HEK293 (cell line): Measurements from ENCODE around the gene LENEP.

Source experiments
- CTCF ChIA-PET: fragments of 350-600 bp; formaldehyde crosslinking; extraction: SDS; loops from one replicate; lab custom pipeline; 2021; ENCODE audit warnings: antibody characterized with exemption; lab: Yijun Ruan, JAX
- POLR2A ChIA-PET: fragments of 300-600 bp; formaldehyde crosslinking; extraction: SDS; loops from one replicate; lab custom pipeline; 2020; ENCODE audit warnings: antibody characterized with exemption, inconsistent platforms; lab: Yijun Ruan, JAX
- H3K27ac ChIP-seq: fragments of 200-500 bp; sonication (Bioruptor generic); 2 replicates; pipeline ENCODE4 v1.5.1; 2014; ENCODE audit warnings: low read depth, low read length, control low read depth, inconsistent platforms; ENCODE audit errors: extremely low read depth
- H3K36me3 ChIP-seq, 2 experiments: fragments of 200-500 bp in 1 of 2; sonication (Bioruptor generic) in 1 of 2; 1 replicate in 1 of 2; 2 replicates in 1 of 2; pipeline ENCODE4 v1.5.1; 2014 to 2017; ENCODE audit warnings: inconsistent platforms in 2 of 2, low read length in 2 of 2; ENCODE audit not compliant: control insufficient read depth in 2 of 2, insufficient read depth in 1 of 2
- H3K4me1 ChIP-seq: fragments of 200-500 bp; sonication (Bioruptor generic); 2 replicates; pipeline ENCODE4 v1.5.1; 2014; ENCODE audit warnings: mild to moderate bottlenecking, low read length, inconsistent platforms; ENCODE audit not compliant: control insufficient read depth, insufficient read depth
- H3K4me3 ChIP-seq: 2 replicates; pipeline ENCODE4 v1.5.1; 2011; ENCODE audit warnings: low read depth, mild to moderate bottlenecking, control low read depth, low read length, moderate library complexity
- H3K9me3 ChIP-seq: fragments of 200-500 bp; sonication (Bioruptor generic); 2 replicates; pipeline ENCODE4 v1.5.1; 2014; ENCODE audit warnings: low read depth, low read length, inconsistent platforms; ENCODE audit not compliant: control insufficient read depth, insufficient read depth
- BCL11A ChIP-seq: fragments of 450-650 bp; formaldehyde crosslinking; IDR thresholded peaks from 2 replicates; pipeline ENCODE4 v1.5.1; 2016; ENCODE audit warnings: low read depth, missing biosample characterization, missing genetic modification characterization
- ELK4 ChIP-seq: IDR thresholded peaks from 2 replicates; pipeline ENCODE4 v1.6.1; 2011; ENCODE audit warnings: mild to moderate bottlenecking, low read depth, low read length, borderline replicate concordance
- GLIS2 ChIP-seq: fragments of 450-650 bp; formaldehyde crosslinking; IDR thresholded peaks from 2 replicates; pipeline ENCODE4 v1.5.1; 2016; ENCODE audit warnings: missing biosample characterization, missing genetic modification characterization
- PBX3 ChIP-seq: sonication (generic); formaldehyde crosslinking; IDR thresholded peaks from 2 replicates; pipeline ENCODE4 v1.8.1; 2022; ENCODE audit warnings: mild to moderate bottlenecking, moderate library complexity, missing genetic modification reagents
- PRDM4 ChIP-seq: fragments of 450-650 bp; formaldehyde crosslinking; IDR thresholded peaks from 2 replicates; pipeline ENCODE4 v1.5.1; 2017; ENCODE audit warnings: missing biosample characterization, missing genetic modification characterization
- REST ChIP-seq: fragments of 450-650 bp; formaldehyde crosslinking; IDR thresholded peaks from 2 replicates; pipeline ENCODE4 v1.5.1; 2016; ENCODE audit warnings: missing biosample characterization, missing genetic modification characterization
- ZFHX2 ChIP-seq: fragments of 450-650 bp; formaldehyde crosslinking; conservative IDR thresholded peaks from 2 replicates; pipeline ENCODE4 v1.5.1; 2016; ENCODE audit warnings: missing biosample characterization, missing genetic modification characterization
- ZNF133 ChIP-seq: fragments of 450-650 bp; formaldehyde crosslinking; IDR thresholded peaks from 2 replicates; pipeline ENCODE4 v1.5.1; 2016; ENCODE audit warnings: missing biosample characterization, missing genetic modification characterization
- ZNF146 ChIP-seq: fragments of 450-650 bp; formaldehyde crosslinking; IDR thresholded peaks from 2 replicates; pipeline ENCODE4 v1.5.1; 2016; ENCODE audit warnings: missing biosample characterization, missing genetic modification characterization
- ZNF16 ChIP-seq: fragments of 450-650 bp; formaldehyde crosslinking; IDR thresholded peaks from 2 replicates; pipeline ENCODE4 v1.5.1; 2016; ENCODE audit warnings: low read depth, missing biosample characterization, missing genetic modification characterization
- ZNF175 ChIP-seq: fragments of 450-650 bp; formaldehyde crosslinking; IDR thresholded peaks from 2 replicates; pipeline ENCODE4 v1.5.1; 2016; ENCODE audit warnings: missing biosample characterization, missing genetic modification characterization
- ZNF19 ChIP-seq: fragments of 450-650 bp; formaldehyde crosslinking; IDR thresholded peaks from 2 replicates; pipeline ENCODE4; 2016; ENCODE audit warnings: missing biosample characterization, missing genetic modification characterization, low read depth
- ZNF24 ChIP-seq: fragments of 450-650 bp; formaldehyde crosslinking; IDR thresholded peaks from 2 replicates; pipeline ENCODE4 v1.5.1; 2016; ENCODE audit warnings: missing biosample characterization, missing genetic modification characterization
- ZNF335 ChIP-seq: fragments of 450-650 bp; formaldehyde crosslinking; conservative IDR thresholded peaks from 2 replicates; pipeline ENCODE4 v1.5.1; 2016; ENCODE audit warnings: missing biosample characterization, missing genetic modification characterization
- ZNF350 ChIP-seq: fragments of 450-650 bp; formaldehyde crosslinking; IDR thresholded peaks from 2 replicates; pipeline ENCODE4 v1.5.0; 2017; ENCODE audit warnings: missing biosample characterization, mild to moderate bottlenecking, missing genetic modification characterization
- ZNF37A ChIP-seq: fragments of 450-650 bp; IDR thresholded peaks from 2 replicates; pipeline ENCODE4 v1.5.1; 2018; ENCODE audit warnings: missing biosample characterization, missing genetic modification characterization
- ZNF394 ChIP-seq: fragments of 450-650 bp; formaldehyde crosslinking; IDR thresholded peaks from 2 replicates; pipeline ENCODE4 v1.5.1; 2016; ENCODE audit warnings: missing biosample characterization, missing genetic modification characterization, mild to moderate bottlenecking, moderate library complexity, borderline replicate concordance
- ZNF398 ChIP-seq: fragments of 450-650 bp; formaldehyde crosslinking; IDR thresholded peaks from 2 replicates; pipeline ENCODE4 v1.5.1; 2017; ENCODE audit warnings: missing biosample characterization, missing genetic modification characterization
- ZNF426 ChIP-seq: fragments of 450-650 bp; formaldehyde crosslinking; IDR thresholded peaks from 2 replicates; pipeline ENCODE4 v1.5.1; 2017; ENCODE audit warnings: missing biosample characterization, missing genetic modification characterization, mild to moderate bottlenecking, inconsistent platforms, moderate library complexity
- ZNF501 ChIP-seq: fragments of 450-650 bp; formaldehyde crosslinking; IDR thresholded peaks from 2 replicates; pipeline ENCODE4 v1.5.1; 2016; ENCODE audit warnings: missing biosample characterization, missing genetic modification characterization
- ZNF548 ChIP-seq: fragments of 450-650 bp; formaldehyde crosslinking; IDR thresholded peaks from 2 replicates; pipeline ENCODE4 v1.5.1; 2016; ENCODE audit warnings: missing biosample characterization, missing genetic modification characterization
- ZNF549 ChIP-seq: fragments of 450-650 bp; IDR thresholded peaks from 2 replicates; pipeline ENCODE4 v1.5.1; 2018; ENCODE audit warnings: missing biosample characterization, missing genetic modification characterization, mild to moderate bottlenecking, inconsistent platforms, moderate library complexity
- ZNF571 ChIP-seq: fragments of 450-650 bp; formaldehyde crosslinking; IDR thresholded peaks from 2 replicates; pipeline ENCODE4 v1.5.0; 2017; ENCODE audit warnings: missing biosample characterization, missing genetic modification characterization
- ZNF660 ChIP-seq: fragments of 450-650 bp; IDR thresholded peaks from 2 replicates; pipeline ENCODE4 v1.5.1; 2018; ENCODE audit warnings: missing biosample characterization, mild to moderate bottlenecking, missing genetic modification characterization
- ZNF707 ChIP-seq: fragments of 450-650 bp; formaldehyde crosslinking; IDR thresholded peaks from 2 replicates; pipeline ENCODE4 v1.5.1; 2016; ENCODE audit warnings: missing biosample characterization, missing genetic modification characterization
- ZSCAN23 ChIP-seq: fragments of 450-650 bp; formaldehyde crosslinking; IDR thresholded peaks from 2 replicates; pipeline ENCODE4 v1.5.1; 2016; ENCODE audit warnings: missing biosample characterization, missing genetic modification characterization

Gene LENEP

GRCh38 chr1:155001675-155002463 lies 8.5 kb downstream of the LENEP start:
- no peaks in the 10 kb centered on the region for H3K9me3 ChIP-seq
- peaks cover 13% of the 10 kb centered on the region for H3K4me1 ChIP-seq
- peak overlapping the region; percentile 83; the same call in 1 of the 2 replicates for H3K27ac ChIP-seq
- no peaks in the 10 kb centered on the region for H3K36me3 ChIP-seq
- peak overlapping the region; percentile 50 for H3K4me3 ChIP-seq
- POLR2A ChIA-PET: interaction anchor here (0.5 to 2.2 kb wide), 9 partner anchors 10 to 192 kb away, joined by 3 to 14 read pairs (median 4); partner anchors contain the start of genes CKS1B, FLAD1 and PYGO2
- CTCF ChIA-PET: interaction anchor here (0.6 to 3.0 kb wide), 7 partner anchors 10 to 571 kb away, joined by 3 to 12 read pairs (median 4); no protein-coding TSS in a partner anchor
- TF ChIP-seq ZNF19 (tag by site-specific recombination) (no peak), ZFHX2 (tag by site-specific recombination) (peak; percentile 63), ZNF175 (tag by site-specific recombination) (no peak), ZNF335 (tag by site-specific recombination) (peak; percentile 81), ZNF37A (peak; percentile 73; the same call in 1 of the 2 replicates), ZSCAN23 (tag by site-specific recombination) (peak; percentile 82), ZNF548 (tag by site-specific recombination) (no peak), ZNF707 (tag by site-specific recombination) (no peak), ZNF571 (tag by site-specific recombination) (no peak), ZNF133 (tag by site-specific recombination) (no peak), ZNF16 (tag by site-specific recombination) (no peak), BCL11A (tag by site-specific recombination) (peak; percentile 94), ZNF426 (tag by site-specific recombination) (no peak), ZNF549 (tag by site-specific recombination) (no peak), ZNF24 (tag by site-specific recombination) (no peak; the same call in 1 of the 2 replicates), GLIS2 (peak; percentile 96), REST (no peak; the same call in 1 of the 2 replicates), ZNF501 (tag by site-specific recombination) (0 out of 2 replicates have a peak, but pooled peaks have one; percentile 20), PRDM4 (no peak), ZNF146 (tag by site-specific recombination) (no peak), PBX3 (CRISPR knock-in tag) (peak; percentile 56; the same call in 1 of the 2 replicates), ZNF350 (tag by site-specific recombination) (no peak), ELK4 (no peak), ZNF394 (peak; percentile 35), ZNF660 (tag by site-specific recombination) (no peak), ZNF398 (tag by site-specific recombination) (peak; percentile 96)
